HG03558 (cell line): ENCODE data around the gene OR10X1.

ENCODE experiments used
- ATAC-seq: cut with Tn5 transposase; IDR thresholded peaks from one replicate; pipeline ENCODE4 v1.9.1; 2021; ENCODE audit warnings: moderate number of reproducible peaks; ENCODE audit not compliant: unreplicated experiment; ENCODE audit errors: extremely low read depth

OR10X1 gene

GRCh38 chr1:158579733-158580132 lies at the start of gene OR10X1:
Gene OR10X1, minus strand, starts transcription at chr1:158579899. Its CDS starts 0 bp downstream, at chr1:158579899.
- ATAC-seq: no peak

- ATAC-seq: no peak
Measured at GRCh38 chr1:158613764-158614163, 34.1 kb upstream of the OR10X1 start.

GRCh38 chr1:158611916-158612315 lies 32.2 kb upstream of the OR10X1 start:
- ATAC-seq: no peak

GRCh38 chr1:158607296-158607695 lies 27.6 kb upstream of the OR10X1 start:
- ATAC-seq: no peak

GRCh38 chr1:158604968-158605367 lies 25.3 kb upstream of the OR10X1 start, which contains the start of gene OR10Z1:
Gene OR10Z1, plus strand, starts transcription at chr1:158605268. Its CDS starts 1,171 bp downstream, at chr1:158606439.
- ATAC-seq: no peak

GRCh38 chr1:158600735-158601134 lies 21.0 kb upstream of the OR10X1 start:
- no peak for ATAC-seq

GRCh38 chr1:158586942-158587341 lies 7.2 kb upstream of the OR10X1 start:
- ATAC-seq: no peak

- no peak for ATAC-seq
Measured at GRCh38 chr1:158583962-158584361, 4.3 kb upstream of the OR10X1 start.

- ATAC-seq: no peak
Measured at GRCh38 chr1:158577561-158577960, 2.1 kb downstream of the OR10X1 start.

- ATAC-seq: no peak
Measured at GRCh38 chr1:158572226-158572625, 7.5 kb downstream of the OR10X1 start.

- ATAC-seq: no peak
Measured at GRCh38 chr1:158570480-158570879, 9.2 kb downstream of the OR10X1 start, which contains the start of gene OR6P1. Gene OR6P1, minus strand, starts transcription at chr1:158570580. Its CDS starts 6,976 bp downstream, at chr1:158563604.

GRCh38 chr1:158564608-158565007 lies 15.1 kb downstream of the OR10X1 start:
- no peak for ATAC-seq

- ATAC-seq: no peak
Measured at GRCh38 chr1:158563853-158564252, 15.8 kb downstream of the OR10X1 start.

GRCh38 chr1:158559696-158560095 lies 20.0 kb downstream of the OR10X1 start:
- no peak for ATAC-seq

GRCh38 chr1:158554352-158554751 lies 25.3 kb downstream of the OR10X1 start, which contains the start of gene OR6Y1:
Gene OR6Y1, minus strand, starts transcription at chr1:158554405. Its CDS starts 6,300 bp downstream, at chr1:158548105.
- no peak for ATAC-seq

GRCh38 chr1:158552296-158552695 lies 27.4 kb downstream of the OR10X1 start:
- ATAC-seq: no peak

GRCh38 chr1:158547533-158547932 lies 32.2 kb downstream of the OR10X1 start:
- no peak for ATAC-seq

- ATAC-seq: no peak
Measured at GRCh38 chr1:158537609-158538008, 42.1 kb downstream of the OR10X1 start.

GRCh38 chr1:158534496-158534895 lies 45.2 kb downstream of the OR10X1 start:
- ATAC-seq: no peak
